GM19351 (cell line): ENCODE data around the gene MAP3K19.

Experiments
- ATAC-seq: cut with Tn5 transposase; IDR thresholded peaks from one replicate; pipeline ENCODE4 v1.9.1; 2021; ENCODE audit warnings: mild to moderate bottlenecking, moderate library complexity; ENCODE audit not compliant: unreplicated experiment

The MAP3K19 gene

DNA sequence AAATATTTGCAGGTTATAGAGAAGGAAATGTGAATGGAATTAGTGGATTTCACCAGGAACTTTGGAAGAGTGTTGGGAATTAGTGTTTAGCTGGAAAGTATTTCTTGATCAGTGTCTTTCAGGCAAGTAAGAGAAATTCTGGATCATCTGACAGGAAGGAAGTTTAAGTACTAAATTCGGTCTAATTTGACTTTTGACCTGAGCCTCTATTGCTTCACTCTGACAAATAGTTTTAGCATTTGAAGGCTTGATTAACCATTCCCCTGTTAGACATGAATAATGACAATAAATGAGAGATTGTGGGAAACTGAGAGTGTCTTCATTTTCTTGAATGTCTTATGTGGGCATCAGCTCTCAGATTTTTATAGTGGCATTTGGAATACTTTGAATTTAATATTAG is 112.6 kb downstream of the MAP3K19 start:
- no peak for ATAC-seq

DNA sequence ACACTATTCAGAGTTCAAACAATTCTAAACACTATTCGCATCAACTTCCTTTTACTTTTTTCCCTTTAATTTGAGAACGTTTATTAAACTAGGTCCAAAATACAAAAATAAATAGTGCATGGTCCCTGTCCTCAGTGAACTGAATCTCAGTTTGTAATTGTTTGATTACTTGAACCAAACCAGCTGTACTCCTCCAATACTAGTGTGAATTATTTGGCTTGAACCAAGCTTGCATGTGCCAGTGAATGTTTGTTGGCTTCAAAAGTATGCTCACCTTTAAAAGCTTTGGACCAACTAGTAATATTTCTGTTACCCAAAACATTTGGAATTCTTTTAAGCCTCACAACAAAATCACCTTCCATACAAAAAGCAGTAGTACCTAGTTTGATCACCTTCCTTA is 113.1 kb downstream of the MAP3K19 start:
- no peak for ATAC-seq

DNA sequence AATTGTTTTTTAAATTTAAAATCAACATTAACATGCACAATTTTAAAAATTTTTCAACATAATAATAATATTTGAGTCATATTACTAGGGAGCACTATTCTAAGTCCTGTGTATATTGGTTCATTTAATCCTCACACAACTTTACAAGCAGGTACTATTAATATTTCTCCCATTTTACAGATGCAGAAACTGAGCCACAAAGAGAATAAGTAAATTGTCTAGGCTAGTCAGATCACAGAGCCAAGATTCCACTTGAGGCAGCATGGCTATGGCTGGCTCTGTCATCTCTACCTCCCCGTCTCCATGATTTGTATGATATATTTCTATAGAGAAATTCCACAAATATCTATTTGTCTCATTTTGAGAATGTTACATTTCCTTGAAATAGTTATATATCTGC is 113.5 kb downstream of the MAP3K19 start:
- ATAC-seq: no peak

DNA sequence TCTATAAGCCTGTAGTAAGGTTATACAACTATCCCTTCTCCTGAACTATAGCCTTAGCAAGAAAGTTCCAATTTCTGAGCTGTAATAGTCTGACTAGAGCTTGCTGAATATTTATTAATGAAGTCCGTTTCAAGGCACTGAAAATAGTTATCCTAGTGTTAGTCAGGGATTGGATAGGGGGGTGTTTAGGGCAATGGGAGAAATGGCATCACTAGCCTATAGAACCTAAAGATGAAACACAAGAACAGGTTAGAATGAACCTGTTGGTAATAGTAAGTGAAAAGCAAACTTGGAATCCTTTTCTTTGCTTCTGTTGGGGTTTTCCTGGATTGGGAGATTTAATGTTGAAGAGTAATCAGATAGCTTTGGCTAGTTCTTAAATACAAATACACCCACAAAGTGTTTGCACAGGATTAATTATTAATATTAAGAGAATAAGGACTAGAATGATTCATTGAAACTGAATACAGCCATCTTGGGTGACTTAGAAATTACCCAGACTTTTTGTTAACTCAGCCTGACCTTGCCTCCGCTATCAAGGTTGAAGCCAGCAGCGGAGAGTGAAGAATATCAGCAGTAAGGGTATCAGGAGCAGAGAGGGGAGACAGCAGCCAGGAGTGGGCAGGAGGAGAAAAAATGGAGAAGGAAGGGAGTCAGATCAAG is 114.3 kb downstream of the MAP3K19 start:
- ATAC-seq: no peak

DNA sequence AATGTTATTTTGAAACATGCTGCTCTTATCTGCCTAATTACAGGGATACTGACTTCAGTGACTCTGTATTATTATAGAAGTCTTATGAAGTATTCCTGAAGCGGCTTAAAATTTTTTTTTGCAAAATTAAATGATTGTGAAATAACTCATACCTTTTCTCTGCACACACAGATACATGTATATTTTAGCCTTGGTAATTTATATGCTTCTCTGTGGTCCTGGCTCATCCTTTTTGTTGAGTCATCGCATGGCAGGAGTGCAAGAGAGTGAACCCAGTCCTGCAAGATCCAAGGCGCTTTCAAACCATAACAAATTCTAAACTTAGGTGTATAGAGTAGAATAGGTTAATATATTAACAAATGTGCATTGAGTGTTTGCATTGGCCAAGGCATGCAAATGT is 120.1 kb downstream of the MAP3K19 start:
- ATAC-seq: no peak

DNA sequence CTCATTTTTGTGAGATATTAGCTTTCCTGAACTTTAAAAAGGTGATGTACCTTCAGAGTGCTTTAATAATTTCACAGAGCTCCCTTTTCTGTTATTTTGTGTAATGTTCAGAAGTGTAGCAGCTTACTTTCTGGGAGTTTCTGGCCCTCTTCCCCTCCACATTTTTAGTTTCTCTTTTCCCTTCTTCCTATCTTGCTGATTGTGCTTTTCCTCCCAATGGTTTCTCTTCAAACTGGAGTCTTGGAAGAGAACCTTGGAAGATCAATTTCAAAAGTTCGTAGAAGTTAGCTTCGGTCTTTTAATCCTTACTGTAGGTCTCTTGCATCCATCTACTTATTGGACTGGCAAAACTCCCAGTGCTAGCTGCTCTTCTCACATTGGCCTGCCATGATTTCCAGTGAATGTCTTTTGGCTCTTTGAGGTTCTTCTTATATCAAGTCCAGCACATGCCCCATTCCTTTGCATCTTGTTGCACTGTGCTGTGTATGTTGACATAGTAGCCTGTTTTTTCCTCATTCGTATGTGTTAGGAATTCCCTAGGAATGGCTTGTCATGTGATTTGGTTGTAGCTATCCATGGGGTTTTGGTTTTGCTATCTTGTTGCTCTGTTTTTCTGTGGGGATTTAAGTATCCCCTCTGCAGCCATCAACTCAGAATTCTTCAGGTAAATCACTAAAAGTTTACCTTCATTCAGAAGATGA is 120.9 kb downstream of the MAP3K19 start:
- no peak for ATAC-seq

DNA sequence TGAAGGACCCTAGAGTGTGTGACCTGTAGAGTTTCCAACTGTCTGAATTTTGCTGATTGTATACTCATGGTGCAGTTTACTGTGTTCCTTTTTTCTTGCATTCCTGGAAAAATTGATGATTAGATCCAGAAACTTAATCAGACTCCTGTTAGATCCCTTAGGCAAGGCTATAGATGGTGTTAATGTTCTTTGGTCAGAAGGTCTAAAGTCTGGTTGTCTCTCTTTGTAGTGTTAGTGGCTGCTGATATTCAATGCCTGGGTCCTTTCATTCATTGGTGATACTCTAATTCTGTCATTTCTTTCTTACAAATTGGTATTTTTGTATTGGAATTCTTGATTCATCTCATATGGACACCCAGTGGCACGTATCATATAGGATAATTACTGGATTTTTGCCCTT is 122.3 kb downstream of the MAP3K19 start:
- no peak for ATAC-seq

DNA sequence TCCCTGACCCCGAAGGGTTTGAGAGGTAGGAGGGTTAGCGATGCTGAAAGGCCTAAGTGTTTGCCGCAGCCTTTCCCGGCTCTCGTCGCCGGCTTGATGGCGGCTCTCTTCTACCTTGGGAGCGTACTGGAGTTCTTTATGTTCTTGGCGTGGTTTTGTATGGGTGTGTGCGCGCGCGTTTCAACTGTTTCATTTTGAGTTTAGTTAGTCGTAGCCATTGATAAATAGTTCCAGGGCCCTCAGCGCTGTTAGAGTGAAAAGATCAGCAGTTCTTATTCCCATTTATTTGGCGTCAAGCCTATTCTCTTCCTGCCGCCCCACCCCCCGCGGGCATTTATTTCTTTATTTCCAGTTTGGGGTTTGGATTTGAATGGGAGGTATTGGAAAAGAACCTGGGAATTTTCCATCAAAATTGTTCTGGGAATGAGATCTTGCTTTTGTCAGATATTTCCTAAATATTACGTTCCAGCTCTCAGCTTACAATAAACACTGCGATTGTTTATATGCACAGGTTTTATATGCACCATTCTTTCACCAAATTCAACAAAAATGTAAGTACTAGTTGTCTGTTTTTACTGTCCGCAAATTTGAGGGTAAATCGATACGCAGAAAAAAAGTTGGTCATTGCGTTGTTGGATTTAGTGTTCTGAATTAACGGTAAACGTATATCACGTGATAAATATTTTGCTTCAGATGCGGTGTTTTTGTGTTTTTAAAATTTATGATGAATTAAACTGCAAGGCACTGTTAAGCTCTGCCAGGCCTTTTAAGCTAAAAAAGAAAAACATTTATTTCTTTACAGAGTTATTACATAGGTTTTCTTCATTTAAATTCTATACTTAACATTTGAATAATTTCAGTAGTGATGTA is 127.7 kb downstream of the MAP3K19 start:
- no peak for ATAC-seq

DNA sequence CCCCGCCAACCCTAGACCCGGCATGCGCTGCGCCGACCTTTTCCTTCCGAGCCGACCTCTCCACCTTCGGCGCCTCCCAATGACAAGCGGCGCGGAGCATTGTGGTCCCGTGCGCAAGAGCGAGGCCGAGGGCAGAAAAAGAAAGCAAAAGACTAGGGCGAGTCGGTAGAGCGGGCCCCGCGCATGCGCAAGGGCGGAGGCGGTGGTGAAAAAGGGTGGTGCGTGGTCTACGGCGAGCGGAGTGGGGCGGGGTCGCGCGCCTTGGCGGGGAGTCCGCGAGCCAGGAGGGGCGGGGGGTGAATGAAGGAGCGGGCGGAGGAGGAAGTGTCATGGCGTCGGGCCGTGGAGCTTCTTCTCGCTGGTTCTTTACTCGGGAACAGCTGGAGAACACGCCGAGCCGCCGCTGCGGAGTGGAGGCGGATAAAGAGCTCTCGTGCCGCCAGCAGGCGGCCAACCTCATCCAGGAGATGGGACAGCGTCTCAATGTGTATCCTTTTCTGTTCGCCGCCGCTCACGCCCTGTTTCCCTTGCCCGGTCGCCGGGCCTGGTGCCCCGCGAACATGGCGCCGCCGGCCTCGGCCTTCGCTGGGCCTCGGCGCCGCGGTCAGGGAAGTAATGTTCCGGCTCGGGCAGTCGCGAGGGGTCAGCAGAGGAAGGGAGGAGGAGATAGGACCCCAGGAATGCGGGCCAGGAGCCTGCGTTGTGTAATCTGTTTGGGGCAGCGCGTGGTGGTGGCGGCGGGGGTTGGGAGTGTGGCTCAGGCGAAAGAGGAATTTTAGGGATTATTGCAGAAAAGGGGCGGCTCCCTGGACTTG is 128.5 kb downstream of the MAP3K19 start, which contains the start of gene CCNT2:
CCNT2 (plus strand) TSS at position 297 of the 815 bp plus-strand sequence; CDS start at position 330, 33 bp downstream.
- peak; percentile 78 for ATAC-seq

DNA sequence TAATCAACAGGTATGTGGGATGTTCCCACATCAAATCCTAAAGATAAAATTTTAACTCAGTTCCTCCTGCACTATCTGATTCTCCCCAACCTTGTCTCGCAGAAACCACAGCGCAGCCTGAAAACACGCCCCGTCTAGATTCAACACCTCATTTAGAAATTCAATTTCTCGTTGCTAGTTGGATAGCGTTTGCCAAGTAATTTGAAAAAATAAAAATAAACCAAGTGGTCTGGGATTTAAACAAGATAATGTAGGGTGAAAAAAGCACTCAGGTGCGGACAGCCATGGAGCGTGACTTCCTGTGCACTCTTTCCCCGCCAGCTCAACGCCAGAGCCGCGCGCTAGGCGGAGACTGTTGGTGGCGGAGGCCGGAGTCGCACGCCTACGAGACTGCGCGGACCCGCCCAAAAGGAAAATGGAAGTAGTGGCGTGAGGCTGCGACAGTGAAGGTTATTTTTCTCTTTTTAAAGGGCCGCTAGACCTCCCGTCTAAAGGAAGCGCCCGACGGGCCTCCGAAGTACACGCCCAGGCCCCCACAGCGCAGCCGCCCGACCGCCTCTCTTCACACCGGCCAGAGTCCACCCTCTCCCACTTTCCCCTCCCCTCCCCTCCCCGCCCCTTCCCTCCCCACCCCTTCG is 129.2 kb downstream of the MAP3K19 start:
- ATAC-seq: peak; percentile 71

DNA sequence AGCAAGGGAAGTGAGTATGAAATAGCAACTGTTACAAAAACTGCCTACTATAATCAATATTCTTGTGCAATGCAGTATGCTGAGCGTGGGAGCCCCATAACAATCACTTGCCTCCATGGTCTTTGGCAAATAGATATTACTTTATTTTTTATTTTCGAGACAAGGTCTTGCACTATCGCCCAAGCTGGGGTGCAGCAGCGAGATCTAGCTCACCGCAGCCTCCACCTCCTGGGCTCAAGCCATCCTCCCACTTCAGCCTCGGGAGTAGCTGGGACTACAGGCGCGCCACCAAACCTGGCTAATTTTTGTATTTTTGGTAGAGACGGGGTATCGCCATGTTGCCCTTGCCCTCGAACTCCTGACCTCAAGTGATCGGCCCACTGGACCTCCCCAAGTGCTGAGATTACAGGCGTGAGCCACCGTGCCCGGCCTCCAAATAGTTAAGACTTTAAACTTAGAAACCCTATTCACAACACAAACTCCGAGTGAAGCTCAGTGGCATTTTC is 129.8 kb downstream of the MAP3K19 start:
- no peak for ATAC-seq
